ENCODE measurements around the gene OR8J1.

DNA sequence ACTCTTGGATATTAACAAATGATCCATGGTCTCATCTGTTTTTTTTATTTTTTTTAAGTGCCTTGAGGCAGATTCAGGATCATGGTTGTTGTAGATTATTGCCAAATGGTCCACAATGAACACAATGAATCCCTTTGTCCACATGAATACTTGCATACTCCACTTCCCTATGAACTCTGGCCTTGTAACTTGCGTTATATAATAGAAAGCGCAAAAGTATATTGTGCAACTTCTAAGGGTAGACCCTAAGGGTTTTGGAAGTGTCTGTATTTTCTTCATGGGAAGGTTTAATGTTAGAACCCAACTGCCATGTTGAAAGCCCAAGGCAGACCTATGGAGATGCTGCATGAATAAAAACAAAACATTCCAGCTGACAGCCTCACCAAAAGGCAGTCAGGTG lies 50.3 kb downstream of the OR8J1 start:
- TF ChIP-seq POLR2A (IDR thresholded peaks at IDR 0.05) (no peak), EP300 (IDR thresholded peaks at IDR 0.05) (no peak)

All from ovary (tissue), 1 donor.